Type B pancreatic cell (in vitro differentiated cells): ENCODE results near the gene ZNF524. TPM values are rescaled to one million over a fixed set of nuclear protein-coding genes. Genes with fewer than 3 reads are reported as not detected.

Experiments
- DNase-seq: peaks from one replicate; pipeline ENCODE4 v3.0.0; 2021; ENCODE audit warnings: mixed read lengths; ENCODE audit not compliant: unreplicated experiment; ENCODE audit errors: extremely low spot score
- H3K27ac Mint-ChIP-seq: 2 replicates; pipeline ENCODE4 v1.8.0; 2021; ENCODE audit warnings: mild to moderate bottlenecking, mixed read lengths
- H3K27me3 Mint-ChIP-seq: 2 replicates; pipeline ENCODE4 v1.8.0; 2021; ENCODE audit warnings: mixed read lengths
- H3K36me3 Mint-ChIP-seq: 2 replicates; pipeline ENCODE4 v1.8.0; 2021; ENCODE audit warnings: mixed read lengths
- H3K4me1 Mint-ChIP-seq: one replicate; pipeline ENCODE4 v1.8.0; 2021; ENCODE audit warnings: mixed read lengths; ENCODE audit not compliant: unreplicated experiment
- H3K4me3 Mint-ChIP-seq: 2 replicates; pipeline ENCODE4 v1.8.0; 2021; ENCODE audit warnings: mild to moderate bottlenecking, mixed read lengths
- H3K9me3 Mint-ChIP-seq: 2 replicates; pipeline ENCODE4 v1.8.0; 2021; ENCODE audit warnings: mixed read lengths
- total RNA-seq: library from RNA; stranded (reverse); gene quantifications from 2 replicates; pipeline ENCODE4 v1.2.1, GENCODE V29; 2021; ENCODE audit warnings: low replicate concordance
- TF ChIP-seq, protein P1 (sequence below): fragments of 200-600 bp; sonication (generic); conservative IDR thresholded peaks from 2 replicates; pipeline ENCODE4 v1.5.0; 2021; ENCODE audit warnings: antibody characterized with exemption, mild to moderate bottlenecking

Gene ZNF524
- total RNA-seq, 1 donor from 2014 or later: 13.6 TPM

DNA sequence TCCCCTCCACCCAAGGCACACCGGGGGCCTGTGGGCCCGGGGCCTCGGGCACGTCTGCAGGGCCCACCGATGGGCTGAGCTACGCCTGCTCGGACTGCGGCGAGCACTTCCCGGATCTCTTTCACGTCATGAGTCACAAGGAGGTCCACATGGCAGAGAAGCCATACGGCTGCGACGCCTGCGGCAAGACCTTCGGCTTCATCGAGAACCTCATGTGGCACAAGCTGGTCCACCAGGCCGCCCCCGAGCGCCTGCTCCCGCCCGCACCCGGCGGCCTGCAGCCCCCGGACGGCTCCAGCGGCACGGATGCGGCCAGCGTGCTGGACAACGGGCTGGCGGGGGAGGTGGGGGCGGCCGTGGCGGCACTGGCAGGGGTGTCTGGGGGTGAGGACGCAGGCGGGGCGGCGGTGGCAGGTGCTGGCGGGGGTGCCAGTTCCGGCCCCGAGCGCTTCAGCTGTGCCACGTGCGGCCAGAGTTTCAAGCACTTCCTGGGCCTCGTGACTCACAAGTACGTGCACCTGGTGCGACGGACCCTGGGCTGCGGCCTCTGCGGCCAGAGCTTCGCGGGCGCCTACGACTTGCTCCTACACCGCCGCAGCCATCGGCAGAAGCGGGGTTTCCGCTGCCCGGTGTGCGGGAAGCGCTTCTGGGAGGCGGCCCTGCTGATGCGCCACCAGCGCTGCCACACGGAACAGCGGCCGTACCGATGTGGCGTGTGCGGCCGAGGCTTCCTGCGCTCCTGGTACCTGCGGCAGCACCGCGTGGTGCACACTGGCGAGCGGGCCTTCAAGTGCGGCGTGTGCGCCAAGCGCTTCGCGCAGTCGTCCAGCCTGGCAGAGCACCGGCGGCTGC lies 15.7 kb downstream of the ZNF524 start:
- H3K36me3 Mint-ChIP-seq: peaks cover 16% of the 10 kb centered on the region
- H3K27me3 Mint-ChIP-seq: no peaks in the 10 kb centered on the region
- DNase-seq: no peak
- H3K4me1 Mint-ChIP-seq: no peaks in the 10 kb centered on the region
- TF ChIP-seq, protein P1, sequence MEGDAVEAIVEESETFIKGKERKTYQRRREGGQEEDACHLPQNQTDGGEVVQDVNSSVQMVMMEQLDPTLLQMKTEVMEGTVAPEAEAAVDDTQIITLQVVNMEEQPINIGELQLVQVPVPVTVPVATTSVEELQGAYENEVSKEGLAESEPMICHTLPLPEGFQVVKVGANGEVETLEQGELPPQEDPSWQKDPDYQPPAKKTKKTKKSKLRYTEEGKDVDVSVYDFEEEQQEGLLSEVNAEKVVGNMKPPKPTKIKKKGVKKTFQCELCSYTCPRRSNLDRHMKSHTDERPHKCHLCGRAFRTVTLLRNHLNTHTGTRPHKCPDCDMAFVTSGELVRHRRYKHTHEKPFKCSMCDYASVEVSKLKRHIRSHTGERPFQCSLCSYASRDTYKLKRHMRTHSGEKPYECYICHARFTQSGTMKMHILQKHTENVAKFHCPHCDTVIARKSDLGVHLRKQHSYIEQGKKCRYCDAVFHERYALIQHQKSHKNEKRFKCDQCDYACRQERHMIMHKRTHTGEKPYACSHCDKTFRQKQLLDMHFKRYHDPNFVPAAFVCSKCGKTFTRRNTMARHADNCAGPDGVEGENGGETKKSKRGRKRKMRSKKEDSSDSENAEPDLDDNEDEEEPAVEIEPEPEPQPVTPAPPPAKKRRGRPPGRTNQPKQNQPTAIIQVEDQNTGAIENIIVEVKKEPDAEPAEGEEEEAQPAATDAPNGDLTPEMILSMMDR: no peak
- no peak overlapping the region for H3K27ac Mint-ChIP-seq
- H3K4me3 Mint-ChIP-seq: no peak overlapping the region
- H3K9me3 Mint-ChIP-seq: no peaks in the 10 kb centered on the region

DNA sequence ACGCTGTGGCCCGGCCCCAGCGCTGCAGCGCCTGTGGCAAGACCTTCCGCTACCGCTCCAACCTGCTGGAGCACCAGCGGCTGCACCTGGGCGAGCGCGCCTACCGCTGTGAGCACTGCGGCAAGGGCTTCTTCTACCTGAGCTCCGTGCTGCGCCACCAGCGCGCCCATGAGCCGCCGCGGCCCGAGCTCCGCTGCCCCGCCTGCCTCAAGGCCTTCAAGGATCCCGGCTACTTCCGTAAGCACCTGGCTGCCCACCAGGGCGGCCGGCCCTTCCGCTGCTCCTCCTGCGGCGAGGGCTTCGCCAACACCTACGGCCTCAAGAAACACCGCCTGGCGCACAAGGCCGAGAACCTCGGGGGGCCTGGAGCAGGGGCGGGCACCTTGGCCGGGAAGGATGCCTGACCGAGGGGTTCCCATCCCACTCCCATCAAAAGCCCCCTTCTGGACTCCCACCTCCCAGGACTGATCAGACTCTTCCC lies 16.3 kb downstream of the ZNF524 start:
- H3K27me3 Mint-ChIP-seq: no peaks in the 10 kb centered on the region
- no peaks in the 10 kb centered on the region for H3K9me3 Mint-ChIP-seq
- no peak for DNase-seq
- no peak overlapping the region for H3K4me3 Mint-ChIP-seq
- TF ChIP-seq, protein P1: no peak
- H3K36me3 Mint-ChIP-seq: peaks cover 14% of the 10 kb centered on the region
- H3K27ac Mint-ChIP-seq: no peak overlapping the region
- H3K4me1 Mint-ChIP-seq: no peaks in the 10 kb centered on the region

DNA sequence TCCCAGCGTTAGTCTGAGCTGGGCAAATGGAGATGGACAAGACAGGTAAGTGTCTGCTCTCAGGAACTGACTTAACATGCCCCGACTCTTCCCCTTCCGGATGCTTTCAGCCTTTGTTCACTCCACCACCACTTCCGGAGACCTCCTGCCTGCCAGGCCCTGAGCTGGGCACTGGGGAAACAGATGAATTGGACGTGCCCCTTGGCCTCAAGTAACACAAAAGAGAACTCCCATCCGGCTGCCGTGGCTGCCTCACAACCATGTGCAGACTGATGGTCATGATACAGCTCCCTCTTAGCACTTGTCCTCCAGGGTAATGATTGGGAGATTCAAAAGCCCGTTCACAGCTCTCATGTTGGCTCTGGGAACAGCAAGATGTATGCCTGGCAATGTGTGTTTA lies 17.3 kb downstream of the ZNF524 start:
- no peak overlapping the region for H3K4me3 Mint-ChIP-seq

DNA sequence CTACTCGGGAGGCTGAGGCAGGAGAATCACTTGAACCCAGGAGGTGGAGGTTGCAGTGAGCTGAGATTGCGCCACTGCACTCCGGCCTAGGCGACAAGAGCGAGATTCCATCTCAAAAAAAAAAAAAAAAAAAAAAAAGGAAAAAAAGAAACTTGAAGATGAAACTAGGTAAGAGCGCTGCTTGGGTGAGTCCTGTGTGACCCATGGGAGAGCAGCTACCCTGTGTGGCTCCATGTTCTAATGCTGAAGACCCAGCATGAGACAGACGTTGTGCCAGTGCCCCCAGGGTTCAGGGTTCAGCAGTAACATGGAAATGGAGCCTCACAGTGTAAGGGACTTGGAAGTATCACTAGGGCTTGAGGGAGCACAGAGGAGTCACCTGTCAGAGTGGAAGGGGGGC lies 18.3 kb downstream of the ZNF524 start:
- TF ChIP-seq, protein P1: no peak
- H3K27ac Mint-ChIP-seq: no peak overlapping the region
- DNase-seq: no peak
- peaks cover 8% of the 10 kb centered on the region for H3K36me3 Mint-ChIP-seq
- peaks cover 1% of the 10 kb centered on the region for H3K4me1 Mint-ChIP-seq
- no peaks in the 10 kb centered on the region for H3K9me3 Mint-ChIP-seq
- H3K4me3 Mint-ChIP-seq: no peak overlapping the region
- H3K27me3 Mint-ChIP-seq: no peaks in the 10 kb centered on the region

More for the DNA sequence above, 17.3 kb downstream of the ZNF524 start:
- TF ChIP-seq, protein P1: no peak
- Mint-ChIP-seq H3K27ac (no peak overlapping the region), H3K4me1 (no peaks in the 10 kb centered on the region), H3K27me3 (no peaks in the 10 kb centered on the region), H3K9me3 (no peaks in the 10 kb centered on the region), H3K36me3 (peaks cover 14% of the 10 kb centered on the region)
- DNase-seq: no peak

DNA sequence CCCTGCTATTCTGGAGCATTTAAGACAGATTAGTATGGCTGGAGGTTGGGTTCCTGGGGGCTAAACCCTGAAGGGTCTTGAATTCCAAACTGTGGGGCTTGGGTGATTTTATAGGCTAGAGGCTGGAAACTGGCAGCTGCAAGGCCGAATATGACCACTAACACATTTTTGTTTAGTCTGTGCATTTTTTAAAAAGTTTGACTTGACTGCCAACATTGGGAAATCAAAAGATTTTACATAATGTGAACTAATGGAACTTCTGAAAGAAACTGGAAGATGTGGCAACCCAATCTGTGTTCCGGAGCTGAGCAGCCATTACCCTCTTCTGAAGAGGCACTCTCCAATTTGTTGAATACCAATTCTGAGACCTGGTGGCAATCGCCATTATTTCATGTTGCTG lies 19.2 kb downstream of the ZNF524 start:
- H3K27me3 Mint-ChIP-seq: no peaks in the 10 kb centered on the region
- H3K9me3 Mint-ChIP-seq: no peaks in the 10 kb centered on the region
- peaks cover 8% of the 10 kb centered on the region for H3K36me3 Mint-ChIP-seq
- H3K27ac Mint-ChIP-seq: no peak overlapping the region
- peaks cover 9% of the 10 kb centered on the region for H3K4me1 Mint-ChIP-seq
- TF ChIP-seq, protein P1: no peak
- no peak overlapping the region for H3K4me3 Mint-ChIP-seq
- no peak for DNase-seq
